Upper lobe of left lung (tissue), 4 donors: ENCODE results near the gene TMEM79.

Experiments
- POLR2A ChIP-seq, 4 donors: fragments of 450-650 bp; IDR thresholded peaks; one replicate each; pipeline ENCODE4 v1.5.1; 2016 to 2017; ENCODE audit warnings: antibody characterized with exemption in 4 of 4, mild to moderate bottlenecking in 2 of 4
- POLR2AphosphoS5 ChIP-seq, 2 donors: sonication (generic); formaldehyde crosslinking; IDR thresholded peaks; one replicate each; pipeline ENCODE4 v1.5.1; 2017; ENCODE audit warnings: antibody characterized with exemption in 2 of 2
- TF ChIP-seq, protein P1 (sequence below), 6 experiments: fragments of 450-650 bp in 4 of 6; fragments of 200-600 bp in 2 of 6; sonication (generic) in 2 of 6; IDR thresholded peaks; one replicate each; pipeline ENCODE4 v1.5.1; 2016 to 2019; ENCODE audit warnings: antibody characterized with exemption in 6 of 6

DNA sequence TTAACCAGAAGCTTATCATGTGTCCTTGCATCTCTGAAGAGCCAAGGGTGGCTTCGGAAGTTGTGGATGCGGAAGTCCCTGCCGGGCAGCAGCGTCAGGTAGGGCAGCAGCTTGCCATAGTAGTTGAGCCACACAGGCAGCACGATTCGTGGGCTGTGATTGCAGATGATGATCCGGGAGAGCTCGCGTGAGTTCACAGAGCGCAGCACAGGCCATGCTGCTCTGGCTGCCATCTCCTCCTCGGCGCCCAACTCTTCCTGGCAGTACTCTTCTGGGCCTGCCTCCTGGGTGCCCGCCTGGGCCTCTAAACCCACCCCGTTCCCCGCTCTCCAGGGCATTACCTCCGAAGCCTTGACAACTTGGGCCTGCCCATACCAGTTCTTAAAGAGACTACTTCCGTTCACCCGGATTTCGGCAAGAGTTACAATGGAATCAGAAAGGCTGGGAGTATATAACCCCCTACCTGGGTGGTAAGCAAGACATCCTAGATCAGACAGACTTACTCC is 14.8 kb downstream of the TMEM79 start, which contains the start of gene VHLL:
- TF ChIP-seq POLR2A (IDR thresholded peaks at IDR 0.05) (no peak), POLR2AphosphoS5 (IDR thresholded peaks at IDR 0.05) (no peak)
- TF ChIP-seq, protein P1, sequence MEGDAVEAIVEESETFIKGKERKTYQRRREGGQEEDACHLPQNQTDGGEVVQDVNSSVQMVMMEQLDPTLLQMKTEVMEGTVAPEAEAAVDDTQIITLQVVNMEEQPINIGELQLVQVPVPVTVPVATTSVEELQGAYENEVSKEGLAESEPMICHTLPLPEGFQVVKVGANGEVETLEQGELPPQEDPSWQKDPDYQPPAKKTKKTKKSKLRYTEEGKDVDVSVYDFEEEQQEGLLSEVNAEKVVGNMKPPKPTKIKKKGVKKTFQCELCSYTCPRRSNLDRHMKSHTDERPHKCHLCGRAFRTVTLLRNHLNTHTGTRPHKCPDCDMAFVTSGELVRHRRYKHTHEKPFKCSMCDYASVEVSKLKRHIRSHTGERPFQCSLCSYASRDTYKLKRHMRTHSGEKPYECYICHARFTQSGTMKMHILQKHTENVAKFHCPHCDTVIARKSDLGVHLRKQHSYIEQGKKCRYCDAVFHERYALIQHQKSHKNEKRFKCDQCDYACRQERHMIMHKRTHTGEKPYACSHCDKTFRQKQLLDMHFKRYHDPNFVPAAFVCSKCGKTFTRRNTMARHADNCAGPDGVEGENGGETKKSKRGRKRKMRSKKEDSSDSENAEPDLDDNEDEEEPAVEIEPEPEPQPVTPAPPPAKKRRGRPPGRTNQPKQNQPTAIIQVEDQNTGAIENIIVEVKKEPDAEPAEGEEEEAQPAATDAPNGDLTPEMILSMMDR (IDR thresholded peaks at IDR 0.05), result no peak
